ENCODE results near the gene COX8C. TPM values are rescaled to one million over a fixed set of nuclear protein-coding genes. Genes with fewer than 3 reads are reported as not detected.
A peak's percentile ranks its signal among the peaks of the same experiment; 100 is the strongest.

The COX8C gene
- total RNA-seq, 4 donors from 2014 or later = not detected

DNA sequence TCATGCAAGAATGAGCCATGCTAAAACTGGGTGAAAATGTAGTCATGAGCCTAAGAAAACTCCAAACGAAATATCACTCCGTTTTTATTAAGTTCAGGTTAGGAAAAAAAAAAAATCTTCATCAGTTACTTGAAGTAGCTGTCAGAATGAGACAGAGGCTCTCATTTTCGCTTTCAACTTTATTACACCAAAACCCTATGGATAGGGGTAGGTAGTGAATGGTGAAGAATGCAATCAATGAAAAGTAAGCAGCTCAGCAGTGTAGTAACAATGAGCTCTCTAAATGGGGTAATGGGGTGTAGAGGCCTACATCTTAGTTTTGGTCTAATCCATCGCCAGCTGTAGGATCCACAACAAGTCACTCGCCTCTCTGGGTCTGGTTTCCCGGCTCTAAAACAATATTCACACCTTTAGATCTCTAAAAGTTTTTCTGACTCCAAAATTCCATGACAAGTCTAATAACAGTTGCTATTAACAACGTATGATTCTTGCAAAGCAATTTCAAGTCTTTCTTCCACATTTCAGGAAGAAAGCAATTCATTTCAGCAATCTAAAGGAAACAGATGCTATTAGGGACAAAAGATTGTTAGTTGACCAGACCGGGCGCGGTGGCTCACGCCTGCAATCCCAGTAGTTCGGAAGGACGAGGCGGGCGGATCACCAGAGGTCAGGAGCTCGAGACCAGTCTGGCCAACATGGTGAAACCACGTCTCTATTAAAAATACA, 15.8 kb upstream of the COX8C start:
- peak in 1 of 2 donors; percentile 18 for TF ChIP-seq EP300 (IDR thresholded peaks at IDR 0.05)
- TF ChIP-seq, protein P1, sequence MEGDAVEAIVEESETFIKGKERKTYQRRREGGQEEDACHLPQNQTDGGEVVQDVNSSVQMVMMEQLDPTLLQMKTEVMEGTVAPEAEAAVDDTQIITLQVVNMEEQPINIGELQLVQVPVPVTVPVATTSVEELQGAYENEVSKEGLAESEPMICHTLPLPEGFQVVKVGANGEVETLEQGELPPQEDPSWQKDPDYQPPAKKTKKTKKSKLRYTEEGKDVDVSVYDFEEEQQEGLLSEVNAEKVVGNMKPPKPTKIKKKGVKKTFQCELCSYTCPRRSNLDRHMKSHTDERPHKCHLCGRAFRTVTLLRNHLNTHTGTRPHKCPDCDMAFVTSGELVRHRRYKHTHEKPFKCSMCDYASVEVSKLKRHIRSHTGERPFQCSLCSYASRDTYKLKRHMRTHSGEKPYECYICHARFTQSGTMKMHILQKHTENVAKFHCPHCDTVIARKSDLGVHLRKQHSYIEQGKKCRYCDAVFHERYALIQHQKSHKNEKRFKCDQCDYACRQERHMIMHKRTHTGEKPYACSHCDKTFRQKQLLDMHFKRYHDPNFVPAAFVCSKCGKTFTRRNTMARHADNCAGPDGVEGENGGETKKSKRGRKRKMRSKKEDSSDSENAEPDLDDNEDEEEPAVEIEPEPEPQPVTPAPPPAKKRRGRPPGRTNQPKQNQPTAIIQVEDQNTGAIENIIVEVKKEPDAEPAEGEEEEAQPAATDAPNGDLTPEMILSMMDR (IDR thresholded peaks at IDR 0.05) = no peak
- H3K27me3 ChIP-seq = no peaks in the 10 kb centered on the region
- 46 to 53% methylated on average over 17 of the region's 17 CpGs for WGBS, 2 donors
- no peak for DNase-seq (ENCODE audit: low spot score in 2 of 2)
- H3K4me1 ChIP-seq = peaks cover 0 to 39% (median 26%) of the 10 kb centered on the region in 4 donors
- H3K36me3 ChIP-seq = no peaks in the 10 kb centered on the region
- peak overlapping the region; percentile 74 to 89 (median 82) for H3K4me3 ChIP-seq
- H3K9me3 ChIP-seq = no peaks in the 10 kb centered on the region
- peak overlapping the region in 3 of 4 donors; percentile 86 to 97 (median 94) for H3K27ac ChIP-seq

GRCh38 chr14:93331728-93332396, 15.1 kb upstream of the COX8C start:
- H3K36me3 ChIP-seq = peaks cover 0 to under 1% (median 0%) of the 10 kb centered on the region in 3 donors
- peak in 1 of 2 donors; percentile 15 for TF ChIP-seq EP300 (IDR thresholded peaks at IDR 0.05)
- TF ChIP-seq, protein P1 (IDR thresholded peaks at IDR 0.05) = no peak
- peak overlapping the region; percentile 86 to 97 (median 90) for H3K27ac ChIP-seq
- 31 to 36% methylated on average over 21 of the region's 21 CpGs for WGBS, 2 donors
- no peak for DNase-seq (ENCODE audit: low spot score in 2 of 2)
- peak overlapping the region; percentile 74 to 89 (median 82) for H3K4me3 ChIP-seq
- H3K9me3 ChIP-seq = no peaks in the 10 kb centered on the region
- H3K4me1 ChIP-seq = peaks cover 0 to 39% (median 26%) of the 10 kb centered on the region in 4 donors
- H3K27me3 ChIP-seq = no peaks in the 10 kb centered on the region

DNA sequence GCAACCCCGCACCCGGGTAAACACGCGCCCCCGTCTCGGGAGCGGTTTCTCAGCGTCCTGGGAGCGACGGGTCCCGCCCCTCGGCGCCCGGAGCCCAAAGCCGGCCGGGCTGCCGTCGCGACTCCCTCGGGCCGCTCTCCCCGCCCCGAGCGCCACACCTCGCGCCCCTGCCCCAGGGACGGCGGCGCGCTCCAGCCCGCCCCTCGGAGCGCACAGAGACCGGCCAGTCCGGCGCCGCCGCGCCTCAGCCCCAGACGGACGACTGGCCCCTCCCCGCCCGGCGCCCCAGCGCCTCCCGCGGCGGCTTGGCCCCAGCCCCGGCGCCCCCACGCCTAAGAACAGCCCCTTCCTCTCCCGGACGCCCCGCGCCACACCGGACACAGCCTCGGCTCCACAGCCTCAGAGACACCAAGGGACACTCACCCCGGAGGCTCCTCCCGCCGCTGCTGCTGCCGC, 14.6 kb upstream of the COX8C start:
- Histone ChIP-seq H3K9me3 (peaks cover 0 to 4% (median 0%) of the 10 kb centered on the region in 4 donors), H3K4me1 (peaks cover 0 to 39% (median 25%) of the 10 kb centered on the region in 4 donors), H3K27ac (peak overlapping the region; percentile 86 to 97 (median 90)), H3K27me3 (no peaks in the 10 kb centered on the region), H3K4me3 (peak overlapping the region; percentile 74 to 89 (median 82)), H3K36me3 (peaks cover 0 to 6% (median 0%) of the 10 kb centered on the region in 3 donors)
- TF ChIP-seq, protein P1 (IDR thresholded peaks at IDR 0.05) = no peak
- no peak for TF ChIP-seq POLR2A (IDR thresholded peaks at IDR 0.05)
- TF ChIP-seq EP300 (IDR thresholded peaks at IDR 0.05) = no peak
- 2 to 3% methylated on average over 10 to 59 of the region's 61 CpGs for WGBS, 2 donors
- peak in 1 of 2 donors; percentile 14 for DNase-seq (ENCODE audit: low spot score in 2 of 2)

GRCh38 chr14:93332853-93333630, 13.9 kb upstream of the COX8C start, which contains the start of gene BTBD7:
TSS of gene BTBD7 (minus strand) at chr14:93333036. CDS start at chr14:93296051, 36,985 bp downstream.
- peak within 1 kb of the TSS; percentile 86 to 97 (median 90) for H3K27ac ChIP-seq
- H3K4me1 ChIP-seq = peaks cover 0 to 39% (median 25%) of the 10 kb centered on the region in 4 donors
- WGBS, 2 donors = 0 to 1% methylated on average over 31 to 74 of the region's 74 CpGs
- TF ChIP-seq, protein P1 (IDR thresholded peaks at IDR 0.05) = peak in 2 of 5 experiments; percentile 25 to 36
- TF ChIP-seq POLR2A (IDR thresholded peaks at IDR 0.05) (peak; percentile 40 to 72), EP300 (IDR thresholded peaks at IDR 0.05) (peak; percentile 29 to 86)
- peaks cover 0 to 5% (median 0%) of the 10 kb centered on the region in 4 donors for H3K9me3 ChIP-seq
- H3K27me3 ChIP-seq = no peaks in the 10 kb centered on the region
- peak within 1 kb of the TSS; percentile 74 to 89 (median 82) for H3K4me3 ChIP-seq
- DNase-seq (ENCODE audit: low spot score in 2 of 2) = peak; percentile 88 to 89
- peaks cover 0 to 9% (median 0%) of the 10 kb centered on the region in 3 donors for H3K36me3 ChIP-seq
